Uterus (tissue), 4 donors: ENCODE data around the gene TMEM129. TPM values are rescaled to one million over a fixed set of nuclear protein-coding genes. Genes with fewer than 3 reads are reported as not detected.

Experiments
- DNase-seq, 2 donors: peaks; one replicate each; pipeline ENCODE4 v3.0.0-alpha.2; 2019 to 2020
- H3K27ac ChIP-seq, 2 donors: fragments of 200-600 bp; sonication (generic); 1 replicate in 1 of 2; 2 replicates in 1 of 2; pipeline ENCODE4 v1.5.1; 2016 to 2018
- H3K27me3 ChIP-seq, 2 donors: fragments of 200-600 bp; sonication (generic); one replicate each; pipeline ENCODE4 v1.5.1; 2018 to 2019; ENCODE audit warnings: control low read depth in 1 of 2
- H3K36me3 ChIP-seq, 2 donors: fragments of 200-600 bp; sonication (generic); one replicate each; pipeline ENCODE4 v1.5.1; 2019; ENCODE audit warnings: control low read depth in 1 of 2
- H3K4me1 ChIP-seq, 2 donors: fragments of 200-600 bp; sonication (generic); one replicate each; pipeline ENCODE4 v1.5.1; 2018 to 2019; ENCODE audit warnings: control low read depth in 1 of 2
- H3K4me3 ChIP-seq, 2 donors: fragments of 200-600 bp; sonication (generic); 1 replicate in 1 of 2; 2 replicates in 1 of 2; pipeline ENCODE4 v1.5.1; 2018 to 2019; ENCODE audit warnings: mild to moderate bottlenecking in 1 of 2
- H3K9me3 ChIP-seq, 2 donors: fragments of 200-600 bp; sonication (generic); one replicate each; pipeline ENCODE4 v1.5.1; 2019; ENCODE audit warnings: control low read depth in 1 of 2
- CTCF ChIP-seq, 4 experiments: fragments of 200-600 bp in 2 of 4; fragments of 450-650 bp in 2 of 4; sonication (generic) in 2 of 4; IDR thresholded peaks; one replicate each; pipeline ENCODE4 v1.5.1; 2016 to 2019; ENCODE audit warnings: antibody characterized with exemption in 4 of 4, mild to moderate bottlenecking in 2 of 4, moderate library complexity in 1 of 4
- POLR2A ChIP-seq, 2 donors: fragments of 450-650 bp; IDR thresholded peaks; one replicate each; pipeline ENCODE4 v1.6.1; 2016; ENCODE audit warnings: antibody characterized with exemption in 2 of 2, mild to moderate bottlenecking in 1 of 2, moderate library complexity in 1 of 2
- intact Hi-C: fragments of 100-400 bp; cut with DNase I; formaldehyde crosslinking; loops from one replicate; pipeline ENCODE4 v1.15.1; 2023; ENCODE audit warnings: low total_unique reads
- total RNA-seq, 4 donors: library from RNA; depleted of rRNA in 3 of 4; stranded (reverse); fragments of >200 nt in 3 of 4; gene quantifications; one replicate each; pipeline versions ENCODE4 v1.1.0 to v1.2.4, GENCODE V29; 2014 to 2023
- donor health status: DM: yes; HTN: yes; CAD: no.

TMEM129 gene
- total RNA-seq, 4 donors from 2014 or later, result 31.0 to 99.7 (median 42.7) TPM

GRCh38 chr4:1678244-1678643, 42.9 kb downstream of the TMEM129 start:
- Histone ChIP-seq H3K27ac (no peak overlapping the region), H3K4me3 (no peak overlapping the region), H3K4me1 (no peaks in the 10 kb centered on the region), H3K36me3 (no peaks in the 10 kb centered on the region), H3K27me3 (no peaks in the 10 kb centered on the region), H3K9me3 (no peaks in the 10 kb centered on the region)
- TF ChIP-seq POLR2A (IDR thresholded peaks at IDR 0.05) (no peak), CTCF (IDR thresholded peaks at IDR 0.05) (no peak)
- intact Hi-C loops, result no loop called here
- DNase-seq, result no peak

- no peak for DNase-seq
- no peak overlapping the region for H3K27ac ChIP-seq
- TF ChIP-seq POLR2A (IDR thresholded peaks at IDR 0.05) (no peak), CTCF (IDR thresholded peaks at IDR 0.05) (no peak)
- no peaks in the 10 kb centered on the region for H3K36me3 ChIP-seq
- intact Hi-C loops, result no loop called here
- H3K4me1 ChIP-seq, result no peaks in the 10 kb centered on the region
- H3K4me3 ChIP-seq, result no peak overlapping the region
- H3K9me3 ChIP-seq, result no peaks in the 10 kb centered on the region
- H3K27me3 ChIP-seq, result no peaks in the 10 kb centered on the region
Observed at GRCh38 chr4:1676605-1677525, 44.3 kb downstream of the TMEM129 start.

DNA sequence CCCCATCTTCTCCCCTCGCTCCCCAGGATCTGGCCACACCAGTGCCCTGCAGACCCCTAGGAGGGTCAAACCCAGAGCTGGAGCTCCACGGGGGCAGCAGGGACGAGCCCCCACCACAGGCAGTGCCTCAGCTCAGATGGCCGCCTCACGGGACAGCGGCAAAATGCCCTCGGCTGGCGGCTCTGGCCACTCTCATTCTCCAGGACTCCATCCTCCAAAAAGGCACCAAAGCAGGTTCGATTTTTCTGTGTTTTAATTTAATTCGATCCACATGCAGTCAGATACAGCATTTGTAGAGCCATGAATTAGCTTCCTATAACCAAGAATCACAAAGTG, 45.4 kb downstream of the TMEM129 start:
- H3K4me3 ChIP-seq, result no peak overlapping the region
- DNase-seq, result no peak
- H3K36me3 ChIP-seq, result no peaks in the 10 kb centered on the region
- TF ChIP-seq POLR2A (IDR thresholded peaks at IDR 0.05), result no peak
- TF ChIP-seq CTCF (IDR thresholded peaks at IDR 0.05), result no peak
- intact Hi-C loops, result no loop called here
- no peaks in the 10 kb centered on the region for H3K27me3 ChIP-seq
- no peaks in the 10 kb centered on the region for H3K4me1 ChIP-seq
- H3K9me3 ChIP-seq, result no peaks in the 10 kb centered on the region
- H3K27ac ChIP-seq, result no peak overlapping the region

DNA sequence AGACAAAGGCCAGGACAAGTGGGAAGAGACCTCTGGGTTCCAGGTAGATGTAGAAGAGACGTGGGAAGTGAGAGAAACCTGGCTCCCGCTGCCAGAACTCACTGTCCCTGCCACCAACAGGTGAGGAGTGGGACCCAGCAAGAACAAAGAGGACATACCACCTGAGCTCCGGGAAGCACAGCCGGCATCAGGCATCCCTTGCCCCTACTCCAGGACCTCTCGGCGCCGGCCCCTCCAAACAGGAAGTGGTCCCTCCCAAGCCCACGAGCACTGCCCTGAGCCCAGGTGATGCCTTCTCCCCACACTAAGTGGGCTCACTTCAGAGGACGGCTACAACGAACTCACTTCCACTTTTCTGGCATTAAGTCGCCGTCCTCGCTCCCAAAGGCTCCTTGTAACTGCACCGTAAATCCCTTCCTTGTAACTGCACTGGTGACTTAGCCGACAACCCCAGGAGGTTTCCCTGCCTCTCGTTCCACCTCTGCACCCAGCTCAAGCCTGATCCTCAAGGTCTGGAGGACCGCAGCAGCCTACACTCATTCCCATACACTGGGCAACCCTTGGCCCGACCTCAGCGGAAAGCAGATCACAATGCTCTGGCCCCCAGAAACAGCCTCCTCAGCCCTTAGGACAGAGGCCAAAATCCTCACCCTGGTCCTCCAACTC, 45.9 kb downstream of the TMEM129 start:
- H3K27me3 ChIP-seq, result no peaks in the 10 kb centered on the region
- no peak overlapping the region for H3K4me3 ChIP-seq
- H3K36me3 ChIP-seq, result no peaks in the 10 kb centered on the region
- TF ChIP-seq POLR2A (IDR thresholded peaks at IDR 0.05), result no peak
- no peak for TF ChIP-seq CTCF (IDR thresholded peaks at IDR 0.05)
- DNase-seq, result no peak
- intact Hi-C loops, result no loop called here
- H3K4me1 ChIP-seq, result no peaks in the 10 kb centered on the region
- H3K27ac ChIP-seq, result no peak overlapping the region
- H3K9me3 ChIP-seq, result no peaks in the 10 kb centered on the region

- intact Hi-C loops, result no loop called here
Observed at GRCh38 chr4:1674682-1675081, 46.4 kb downstream of the TMEM129 start.

More at GRCh38 chr4:1674682-1675081, 46.4 kb downstream of the TMEM129 start:
- H3K27ac ChIP-seq, result no peak overlapping the region
- TF ChIP-seq POLR2A (IDR thresholded peaks at IDR 0.05) (no peak), CTCF (IDR thresholded peaks at IDR 0.05) (no peak)
- DNase-seq, result no peak
- H3K9me3 ChIP-seq, result no peaks in the 10 kb centered on the region
- H3K4me3 ChIP-seq, result no peak overlapping the region
- no peaks in the 10 kb centered on the region for H3K27me3 ChIP-seq
- H3K4me1 ChIP-seq, result no peaks in the 10 kb centered on the region
- H3K36me3 ChIP-seq, result no peaks in the 10 kb centered on the region
